ENCODE measurements around the gene ZNF576.
A peak's percentile ranks its signal among the peaks of the same experiment; 100 is the strongest.
"Not testable (repeated sequence)": the region's sequence is repeated elsewhere in the genome, so short reads cannot be mapped to it uniquely, and the experiment has no call there.

ZNF576 gene

GRCh38 chr19:43599635-43600295, 3.4 kb downstream of the ZNF576 start:
- no peak for DNase-seq (ENCODE audit: low read depth)

GRCh38 chr19:43600326-43600725, 3.9 kb downstream of the ZNF576 start:
- not testable (repeated sequence) for DNase-seq (ENCODE audit: low read depth)

- DNase-seq (ENCODE audit: low read depth) = no peak
Observed at GRCh38 chr19:43605875-43606568, 9.6 kb downstream of the ZNF576 start.

GRCh38 chr19:43606569-43607229, 10.3 kb downstream of the ZNF576 start:
- DNase-seq (ENCODE audit: low read depth) = no peak

- DNase-seq (ENCODE audit: low read depth) = no peak
Observed at GRCh38 chr19:43607238-43608205, 11.1 kb downstream of the ZNF576 start.

- DNase-seq (ENCODE audit: low read depth) = no peak
Observed at GRCh38 chr19:43609872-43610271, 13.5 kb downstream of the ZNF576 start.

GRCh38 chr19:43610493-43610892, 14.1 kb downstream of the ZNF576 start:
- DNase-seq (ENCODE audit: low read depth) = no peak

GRCh38 chr19:43611788-43612187, 15.4 kb downstream of the ZNF576 start, which contains the start of gene SRRM5:
Gene SRRM5 (plus strand): TSS chr19:43612088. CDS start chr19:43612122, 34 bp downstream.
- no peak for DNase-seq (ENCODE audit: low read depth)

- DNase-seq (ENCODE audit: low read depth) = no peak
Observed at GRCh38 chr19:43612374-43612773, 16.0 kb downstream of the ZNF576 start.

- no peak for DNase-seq (ENCODE audit: low read depth)
Observed at GRCh38 chr19:43616306-43616705, 19.9 kb downstream of the ZNF576 start.

- DNase-seq (ENCODE audit: low read depth) = no peak
Observed at GRCh38 chr19:43616954-43617353, 20.6 kb downstream of the ZNF576 start.

- peak; percentile 23 for DNase-seq (ENCODE audit: low read depth)
Observed at GRCh38 chr19:43618921-43619261, 22.5 kb downstream of the ZNF576 start.

GRCh38 chr19:43619262-43620060, 23.1 kb downstream of the ZNF576 start, which contains the start of gene ZNF428:
Gene ZNF428 (minus strand): TSS chr19:43619629. CDS start chr19:43614304, 5,325 bp downstream.
- peak; percentile 83 for DNase-seq (ENCODE audit: low read depth)

- peak; percentile 76 for DNase-seq (ENCODE audit: low read depth)
Observed at GRCh38 chr19:43620061-43621001, 23.9 kb downstream of the ZNF576 start.

- DNase-seq (ENCODE audit: low read depth) = no peak
Observed at GRCh38 chr19:43622070-43622469, 25.7 kb downstream of the ZNF576 start.

GRCh38 chr19:43622956-43623355, 26.6 kb downstream of the ZNF576 start:
- DNase-seq (ENCODE audit: low read depth) = no peak

- no peak for DNase-seq (ENCODE audit: low read depth)
Observed at GRCh38 chr19:43623889-43624670, 27.7 kb downstream of the ZNF576 start.

- peak; percentile 77 for DNase-seq (ENCODE audit: low read depth)
Observed at GRCh38 chr19:43624933-43625332, 28.5 kb downstream of the ZNF576 start.
